Measurements from ENCODE around the gene ADM2.

GRCh38 chr22:50505276-50505775, 24.0 kb downstream of the ADM2 start:
- no peak for TF ChIP-seq ZNF70 (CRISPR knock-in tag; IDR thresholded peaks at IDR 0.05)
- no peak for TF ChIP-seq PATZ1 (CRISPR knock-in tag; IDR thresholded peaks at IDR 0.05; ENCODE audit: borderline replicate concordance)
- TF ChIP-seq ZNF565 (CRISPR knock-in tag; conservative IDR thresholded peaks at IDR 0.05; ENCODE audit: low read depth) = no peak

All from SK-N-SH treated with all-trans-retinoic acid at 6 μM for 48 hours (cell line).